WTC11 (cell line): Measurements from ENCODE around the gene GAL3ST1.

Experiments used
- ESRRA ChIP-seq: sonication (generic); formaldehyde crosslinking; IDR thresholded peaks from 2 replicates; pipeline ENCODE4 v1.8.1; 2022; ENCODE audit warnings: mild to moderate bottlenecking, missing genetic modification reagents, borderline replicate concordance
- GABPB1 ChIP-seq: sonication (generic); formaldehyde crosslinking; IDR thresholded peaks from 2 replicates; pipeline ENCODE4 v1.8.1; 2023; ENCODE audit warnings: mild to moderate bottlenecking, missing genetic modification reagents
- SOX15 ChIP-seq: fragments of 250-450 bp; sonication (Bioruptor Pico); IDR thresholded peaks from 2 replicates; pipeline ENCODE4 v1.9.0; 2021; ENCODE audit warnings: mild to moderate bottlenecking
- SP1 ChIP-seq: sonication (generic); formaldehyde crosslinking; conservative IDR thresholded peaks from 2 replicates; pipeline ENCODE4 v1.8.1; 2022; ENCODE audit warnings: missing genetic modification reagents
- TF ChIP-seq, protein P1 (sequence below): fragments of 200-600 bp; IDR thresholded peaks from 2 replicates; pipeline ENCODE4 v1.8.0; 2022; ENCODE audit warnings: antibody characterized with exemption
- TF ChIP-seq, protein P2 (sequence below): sonication (generic); formaldehyde crosslinking; IDR thresholded peaks from 2 replicates; pipeline ENCODE4 v1.8.0; 2022; ENCODE audit warnings: mild to moderate bottlenecking, missing genetic modification reagents
- TF ChIP-seq, protein P3 (sequence below): sonication (generic); formaldehyde crosslinking; IDR thresholded peaks from 2 replicates; pipeline ENCODE4 v1.8.1; 2022; ENCODE audit warnings: low read depth, missing genetic modification reagents, borderline replicate concordance
- TF ChIP-seq, protein P4 (sequence below): sonication (generic); formaldehyde crosslinking; IDR thresholded peaks from 2 replicates; pipeline ENCODE4 v1.8.1; 2022; ENCODE audit warnings: mild to moderate bottlenecking, moderate library complexity, missing genetic modification reagents

DNA sequence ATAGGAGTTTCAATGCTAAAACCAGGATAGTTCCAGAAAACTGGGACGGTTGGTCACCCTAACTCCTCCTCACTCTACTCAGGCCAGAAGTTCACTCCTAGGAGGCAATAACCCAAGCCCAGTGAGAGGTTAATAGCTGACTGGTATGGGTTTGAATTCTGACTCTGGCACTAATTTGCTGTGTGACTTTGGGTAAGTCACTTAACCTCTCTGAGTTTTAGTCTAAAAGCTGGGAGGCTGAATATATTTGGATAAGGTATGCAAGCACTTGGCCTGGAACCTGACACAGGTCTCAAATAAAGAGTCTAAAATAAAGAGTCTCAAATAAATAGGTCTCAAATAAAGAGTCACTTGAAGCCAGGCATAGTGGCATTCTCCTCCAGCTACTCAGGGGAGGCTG is 21.7 kb downstream of the GAL3ST1 start:
- TF ChIP-seq SP1 (CRISPR knock-in tag) (no peak), GABPB1 (no peak), ESRRA (CRISPR knock-in tag) (no peak), SOX15 (CRISPR knock-in tag) (no peak)
- TF ChIP-seq, protein P1, sequence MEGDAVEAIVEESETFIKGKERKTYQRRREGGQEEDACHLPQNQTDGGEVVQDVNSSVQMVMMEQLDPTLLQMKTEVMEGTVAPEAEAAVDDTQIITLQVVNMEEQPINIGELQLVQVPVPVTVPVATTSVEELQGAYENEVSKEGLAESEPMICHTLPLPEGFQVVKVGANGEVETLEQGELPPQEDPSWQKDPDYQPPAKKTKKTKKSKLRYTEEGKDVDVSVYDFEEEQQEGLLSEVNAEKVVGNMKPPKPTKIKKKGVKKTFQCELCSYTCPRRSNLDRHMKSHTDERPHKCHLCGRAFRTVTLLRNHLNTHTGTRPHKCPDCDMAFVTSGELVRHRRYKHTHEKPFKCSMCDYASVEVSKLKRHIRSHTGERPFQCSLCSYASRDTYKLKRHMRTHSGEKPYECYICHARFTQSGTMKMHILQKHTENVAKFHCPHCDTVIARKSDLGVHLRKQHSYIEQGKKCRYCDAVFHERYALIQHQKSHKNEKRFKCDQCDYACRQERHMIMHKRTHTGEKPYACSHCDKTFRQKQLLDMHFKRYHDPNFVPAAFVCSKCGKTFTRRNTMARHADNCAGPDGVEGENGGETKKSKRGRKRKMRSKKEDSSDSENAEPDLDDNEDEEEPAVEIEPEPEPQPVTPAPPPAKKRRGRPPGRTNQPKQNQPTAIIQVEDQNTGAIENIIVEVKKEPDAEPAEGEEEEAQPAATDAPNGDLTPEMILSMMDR: no peak
- TF ChIP-seq, protein P2, sequence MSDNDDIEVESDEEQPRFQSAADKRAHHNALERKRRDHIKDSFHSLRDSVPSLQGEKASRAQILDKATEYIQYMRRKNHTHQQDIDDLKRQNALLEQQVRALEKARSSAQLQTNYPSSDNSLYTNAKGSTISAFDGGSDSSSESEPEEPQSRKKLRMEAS (CRISPR knock-in tag): no peak
- TF ChIP-seq, protein P3, sequence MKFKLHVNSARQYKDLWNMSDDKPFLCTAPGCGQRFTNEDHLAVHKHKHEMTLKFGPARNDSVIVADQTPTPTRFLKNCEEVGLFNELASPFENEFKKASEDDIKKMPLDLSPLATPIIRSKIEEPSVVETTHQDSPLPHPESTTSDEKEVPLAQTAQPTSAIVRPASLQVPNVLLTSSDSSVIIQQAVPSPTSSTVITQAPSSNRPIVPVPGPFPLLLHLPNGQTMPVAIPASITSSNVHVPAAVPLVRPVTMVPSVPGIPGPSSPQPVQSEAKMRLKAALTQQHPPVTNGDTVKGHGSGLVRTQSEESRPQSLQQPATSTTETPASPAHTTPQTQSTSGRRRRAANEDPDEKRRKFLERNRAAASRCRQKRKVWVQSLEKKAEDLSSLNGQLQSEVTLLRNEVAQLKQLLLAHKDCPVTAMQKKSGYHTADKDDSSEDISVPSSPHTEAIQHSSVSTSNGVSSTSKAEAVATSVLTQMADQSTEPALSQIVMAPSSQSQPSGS (CRISPR knock-in tag): no peak
- TF ChIP-seq, protein P4, sequence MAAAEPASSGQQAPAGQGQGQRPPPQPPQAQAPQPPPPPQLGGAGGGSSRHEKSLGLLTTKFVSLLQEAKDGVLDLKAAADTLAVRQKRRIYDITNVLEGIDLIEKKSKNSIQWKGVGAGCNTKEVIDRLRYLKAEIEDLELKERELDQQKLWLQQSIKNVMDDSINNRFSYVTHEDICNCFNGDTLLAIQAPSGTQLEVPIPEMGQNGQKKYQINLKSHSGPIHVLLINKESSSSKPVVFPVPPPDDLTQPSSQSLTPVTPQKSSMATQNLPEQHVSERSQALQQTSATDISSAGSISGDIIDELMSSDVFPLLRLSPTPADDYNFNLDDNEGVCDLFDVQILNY (CRISPR knock-in tag): no peak
